CD4-positive, alpha-beta T cell treated with Interleukin-6 for 4 hours (primary cell): Measurements from ENCODE around the gene ZNF205.
"Not testable (repeated sequence)": the region's sequence is repeated elsewhere in the genome, so short reads cannot be mapped to it uniquely, and the experiment has no call there.

Experiments
- DNase-seq: peaks from one replicate; pipeline ENCODE4 v3.0.0-alpha.2; 2020; ENCODE audit warnings: mixed read lengths

The ZNF205 gene

DNA sequence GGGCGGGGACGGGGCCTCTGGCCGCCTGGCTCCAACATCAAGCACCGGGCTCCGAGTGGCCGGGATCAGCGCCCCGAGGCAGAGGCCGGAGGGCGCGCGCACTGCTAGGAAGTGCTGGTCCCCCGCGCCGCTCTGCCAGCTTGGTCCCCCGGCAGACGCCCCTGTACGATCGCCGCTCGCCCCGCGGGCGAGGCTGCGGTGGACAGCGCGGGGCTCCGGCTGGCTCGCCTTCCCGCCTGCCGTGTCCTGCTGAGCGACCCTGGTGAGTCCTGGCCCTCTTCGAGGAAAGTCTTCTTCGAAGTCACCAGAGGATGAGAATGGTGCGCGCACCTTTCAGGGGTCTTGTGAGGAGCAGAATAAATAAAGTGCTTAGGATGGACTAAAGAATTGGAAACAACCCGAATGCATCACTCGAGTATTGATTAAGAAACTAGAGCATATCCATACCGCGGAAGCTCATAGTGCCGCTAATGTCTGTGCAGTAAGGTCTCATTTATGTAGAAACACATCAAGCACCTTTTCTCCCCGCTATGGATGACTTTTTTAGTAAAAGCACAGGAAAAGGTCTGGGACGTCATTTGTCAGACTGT, 22.8 kb downstream of the ZNF205 start:
- DNase-seq, result no peak

DNA sequence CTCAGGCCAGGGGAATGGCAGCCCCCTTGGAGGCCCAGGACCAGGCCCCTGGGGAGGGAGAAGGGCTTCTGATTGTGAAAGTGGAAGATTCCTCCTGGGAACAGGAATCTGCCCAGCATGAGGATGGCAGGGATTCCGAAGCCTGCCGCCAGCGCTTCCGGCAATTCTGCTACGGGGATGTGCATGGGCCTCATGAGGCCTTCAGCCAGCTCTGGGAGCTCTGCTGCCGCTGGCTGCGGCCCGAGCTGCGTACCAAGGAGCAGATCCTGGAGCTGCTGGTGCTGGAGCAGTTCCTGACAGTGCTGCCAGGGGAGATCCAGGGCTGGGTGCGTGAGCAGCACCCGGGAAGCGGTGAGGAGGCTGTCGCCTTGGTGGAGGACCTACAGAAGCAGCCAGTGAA, 24.9 kb downstream of the ZNF205 start:
- DNase-seq, result no peak

DNA sequence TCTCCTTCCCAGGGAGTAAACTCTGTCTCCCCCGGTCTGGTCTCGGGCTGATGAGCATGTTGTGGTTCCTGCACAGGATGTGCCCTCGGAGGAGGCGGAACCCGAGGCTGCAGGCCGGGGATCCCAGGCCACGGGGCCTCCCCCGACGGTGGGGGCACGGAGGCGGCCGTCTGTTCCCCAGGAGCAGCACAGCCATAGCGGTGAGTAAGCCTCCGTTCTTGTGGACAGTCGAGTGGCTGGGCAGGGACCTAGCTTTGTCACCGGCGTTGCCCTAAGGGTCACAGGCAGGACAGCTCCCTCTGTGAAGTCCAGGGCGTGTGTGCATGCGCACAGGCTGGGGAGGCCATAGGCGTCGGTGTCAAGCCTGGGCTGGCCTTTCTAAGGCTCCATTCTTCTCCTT, 26.0 kb downstream of the ZNF205 start:
- no peak for DNase-seq

DNA sequence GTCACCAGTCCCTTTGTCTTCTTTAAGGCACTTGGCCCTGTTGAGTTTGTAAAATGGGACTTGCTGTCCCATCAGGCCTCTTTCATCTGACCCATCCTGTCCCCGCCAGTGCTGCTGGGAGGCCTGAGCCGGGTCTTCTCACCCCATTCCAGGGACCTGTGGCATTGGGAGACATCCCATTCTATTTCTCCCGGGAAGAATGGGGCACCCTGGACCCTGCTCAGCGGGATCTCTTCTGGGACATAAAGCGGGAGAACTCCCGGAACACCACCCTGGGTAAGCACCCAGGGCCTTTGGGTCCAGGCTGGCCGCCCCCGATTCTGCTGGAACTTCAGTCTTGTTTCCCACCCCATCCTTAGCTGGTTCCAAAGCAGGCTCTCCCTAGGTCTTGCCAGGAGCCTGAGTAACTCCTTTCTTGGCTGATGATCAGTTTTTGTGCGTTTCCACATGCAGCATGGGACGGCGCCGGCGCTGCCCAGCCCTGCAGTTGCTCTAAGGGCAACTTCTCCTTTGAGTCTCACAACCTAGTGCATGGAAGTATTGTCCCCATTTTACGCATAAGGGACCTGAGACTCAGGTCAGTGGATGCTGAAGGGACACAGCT, 26.5 kb downstream of the ZNF205 start:
- no peak for DNase-seq

DNA sequence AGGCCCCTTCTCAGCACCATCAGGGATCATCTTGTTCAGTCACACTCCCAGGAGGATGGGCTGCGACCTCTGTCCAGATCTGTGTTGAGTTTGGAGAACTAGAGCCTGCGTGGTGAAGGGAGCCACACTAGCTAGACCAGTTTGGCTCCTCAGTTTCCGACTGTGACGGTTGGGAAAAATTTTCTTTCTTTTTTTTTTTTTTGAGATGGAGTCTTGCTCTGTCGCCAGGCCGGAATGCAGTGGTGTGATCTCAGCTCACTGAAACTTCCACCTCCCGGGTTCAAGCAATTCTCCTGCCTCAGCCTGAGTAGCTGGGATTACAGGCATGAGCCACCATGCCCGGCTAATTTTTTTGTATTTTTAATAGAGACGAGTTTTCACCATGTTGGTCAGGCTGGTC, 27.2 kb downstream of the ZNF205 start:
- not testable (repeated sequence) for DNase-seq

DNA sequence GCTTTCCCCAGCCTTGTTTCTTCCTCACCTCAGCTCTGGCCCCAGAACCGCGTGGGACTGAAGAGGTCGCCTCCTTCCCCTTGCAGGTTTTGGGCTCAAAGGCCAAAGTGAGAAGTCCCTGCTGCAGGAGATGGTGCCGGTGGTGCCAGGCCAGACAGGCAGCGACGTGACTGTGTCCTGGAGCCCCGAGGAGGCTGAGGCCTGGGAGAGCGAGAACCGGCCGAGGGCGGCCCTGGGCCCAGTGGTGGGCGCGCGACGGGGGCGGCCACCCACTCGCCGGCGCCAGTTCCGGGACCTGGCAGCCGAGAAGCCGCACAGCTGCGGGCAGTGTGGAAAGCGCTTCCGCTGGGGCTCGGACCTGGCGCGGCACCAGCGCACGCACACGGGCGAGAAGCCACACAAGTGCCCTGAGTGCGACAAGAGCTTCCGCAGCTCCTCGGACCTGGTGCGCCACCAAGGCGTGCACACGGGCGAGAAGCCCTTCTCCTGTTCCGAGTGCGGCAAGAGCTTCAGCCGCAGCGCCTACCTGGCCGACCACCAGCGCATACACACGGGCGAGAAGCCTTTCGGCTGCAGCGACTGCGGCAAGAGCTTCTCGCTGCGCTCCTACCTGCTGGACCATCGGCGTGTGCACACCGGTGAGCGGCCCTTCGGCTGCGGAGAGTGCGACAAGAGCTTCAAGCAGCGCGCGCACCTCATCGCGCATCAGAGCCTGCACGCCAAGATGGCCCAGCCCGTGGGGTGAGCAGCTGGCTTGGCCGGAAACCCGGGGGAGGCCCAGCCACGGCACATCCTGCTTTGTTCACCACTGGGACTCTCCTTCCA, 28.4 kb downstream of the ZNF205 start:
- DNase-seq, result no peak

DNA sequence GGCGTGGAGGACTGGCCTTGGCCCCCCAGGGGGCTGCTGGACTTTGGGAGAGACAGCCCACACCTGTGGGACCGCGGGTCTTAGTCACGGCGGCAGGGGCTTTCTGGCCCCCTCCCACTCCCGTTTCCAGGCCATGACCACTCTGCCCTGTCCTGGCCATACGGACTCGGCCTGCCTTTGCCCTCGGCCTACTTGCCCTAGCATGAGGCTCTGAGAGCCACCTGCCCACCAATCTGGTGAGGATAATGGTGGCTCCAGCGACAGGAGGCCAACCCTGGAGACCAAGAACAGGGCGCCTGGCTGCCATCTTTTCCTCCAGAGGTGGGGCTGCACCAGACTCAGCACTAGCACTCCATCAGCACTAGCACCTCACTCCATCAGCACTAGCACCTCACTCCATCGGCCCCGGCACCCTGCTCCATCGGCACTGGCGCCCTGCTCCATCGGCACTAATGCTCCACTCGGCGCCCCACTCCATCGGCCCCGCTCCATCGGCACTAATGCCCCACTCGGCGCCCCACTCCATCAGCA, 29.5 kb downstream of the ZNF205 start:
- DNase-seq, result no peak

DNA sequence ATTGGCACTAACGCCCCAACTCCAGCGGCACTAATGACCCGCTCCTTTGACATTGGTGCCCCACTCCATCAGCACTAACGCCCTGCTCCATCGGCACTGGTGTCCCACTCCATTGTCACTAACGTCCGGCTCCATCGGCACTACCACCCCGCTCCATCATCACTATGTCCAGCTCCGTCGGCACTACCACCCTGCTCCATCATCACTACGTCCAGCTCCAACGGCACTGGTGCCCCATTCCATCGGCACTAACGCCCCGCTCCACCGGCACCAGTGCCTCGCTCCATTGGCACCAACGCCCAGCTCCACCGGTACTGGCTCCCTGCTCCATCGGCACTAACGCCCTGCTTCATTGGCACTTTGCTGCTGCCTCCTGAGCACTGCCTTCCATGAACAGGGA, 29.9 kb downstream of the ZNF205 start:
- no peak for DNase-seq

DNA sequence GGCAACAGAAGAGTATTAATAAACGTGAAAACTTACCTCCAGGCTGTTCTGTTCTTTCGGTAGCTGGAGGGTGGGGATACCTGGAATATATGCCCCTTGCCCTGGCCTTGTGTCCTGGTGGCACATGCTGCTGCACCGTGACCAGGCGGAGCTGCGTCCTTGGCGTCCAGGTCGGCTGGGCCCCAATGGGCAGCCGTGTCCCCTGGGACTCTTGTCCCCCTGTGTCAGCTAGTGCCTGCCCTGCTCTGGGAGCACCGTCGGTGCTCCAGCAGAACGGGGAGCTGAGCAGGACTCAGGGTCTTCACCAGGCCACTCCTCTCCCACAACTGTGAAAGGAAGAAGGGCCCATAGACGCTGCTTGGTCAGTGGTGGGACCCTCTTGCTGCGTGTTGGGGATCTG, 30.4 kb downstream of the ZNF205 start:
- no peak for DNase-seq

DNA sequence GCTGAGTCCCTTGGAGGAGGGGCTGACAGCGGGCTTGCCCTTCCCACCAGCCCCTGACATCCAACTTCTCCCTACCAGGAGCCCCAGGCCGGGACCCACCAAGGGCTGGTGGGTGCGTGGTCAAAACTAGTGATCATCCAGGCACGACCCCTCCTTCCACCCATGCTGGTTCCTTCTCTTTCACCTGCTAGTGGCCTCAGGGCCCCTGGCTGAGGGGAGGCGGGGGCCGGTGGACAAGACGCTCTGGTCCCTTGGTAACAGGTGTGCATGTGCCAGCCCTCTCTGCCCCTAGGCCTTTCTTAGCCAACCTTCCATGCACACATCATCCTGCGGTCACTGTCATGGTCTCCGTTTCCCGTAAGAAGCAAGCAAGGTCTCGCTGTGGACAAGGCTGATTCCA, 30.8 kb downstream of the ZNF205 start:
- no peak for DNase-seq

DNA sequence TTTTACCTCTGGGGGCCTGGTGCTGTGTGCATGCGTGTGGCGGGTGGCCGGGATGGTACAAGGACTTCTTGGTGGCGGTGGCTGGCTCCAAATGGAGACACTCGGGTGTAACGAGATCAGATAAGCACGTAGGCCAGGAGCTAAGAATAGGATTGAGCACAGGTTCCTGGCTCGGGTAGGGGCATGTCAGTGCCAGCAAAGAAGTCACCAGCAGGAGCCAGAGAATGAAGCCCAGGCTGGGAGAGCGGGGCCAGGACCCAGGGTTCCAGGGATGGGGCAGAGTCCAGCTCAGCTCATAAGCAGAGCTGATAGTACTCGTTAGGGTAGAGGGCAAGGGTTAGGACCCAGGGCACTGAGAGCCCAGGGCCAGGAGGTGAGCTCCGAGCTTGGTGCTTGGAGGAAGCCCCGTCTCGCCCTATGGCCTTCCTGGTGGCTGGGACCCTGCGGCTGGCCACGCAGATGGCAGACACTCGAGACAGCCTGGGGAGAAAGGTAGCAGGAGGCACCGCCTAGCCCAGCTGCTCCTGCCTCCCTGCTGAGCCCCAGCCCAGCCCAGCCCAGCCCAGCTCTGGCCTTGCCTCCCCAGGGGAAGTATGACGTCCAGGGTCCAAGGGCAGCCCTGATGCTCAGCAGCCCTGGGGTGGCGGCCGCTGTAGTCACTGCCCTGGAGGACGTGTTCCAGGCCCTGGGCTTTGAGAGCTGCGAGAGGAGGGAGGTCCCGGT, 31.4 kb downstream of the ZNF205 start:
- DNase-seq, result no peak

DNA sequence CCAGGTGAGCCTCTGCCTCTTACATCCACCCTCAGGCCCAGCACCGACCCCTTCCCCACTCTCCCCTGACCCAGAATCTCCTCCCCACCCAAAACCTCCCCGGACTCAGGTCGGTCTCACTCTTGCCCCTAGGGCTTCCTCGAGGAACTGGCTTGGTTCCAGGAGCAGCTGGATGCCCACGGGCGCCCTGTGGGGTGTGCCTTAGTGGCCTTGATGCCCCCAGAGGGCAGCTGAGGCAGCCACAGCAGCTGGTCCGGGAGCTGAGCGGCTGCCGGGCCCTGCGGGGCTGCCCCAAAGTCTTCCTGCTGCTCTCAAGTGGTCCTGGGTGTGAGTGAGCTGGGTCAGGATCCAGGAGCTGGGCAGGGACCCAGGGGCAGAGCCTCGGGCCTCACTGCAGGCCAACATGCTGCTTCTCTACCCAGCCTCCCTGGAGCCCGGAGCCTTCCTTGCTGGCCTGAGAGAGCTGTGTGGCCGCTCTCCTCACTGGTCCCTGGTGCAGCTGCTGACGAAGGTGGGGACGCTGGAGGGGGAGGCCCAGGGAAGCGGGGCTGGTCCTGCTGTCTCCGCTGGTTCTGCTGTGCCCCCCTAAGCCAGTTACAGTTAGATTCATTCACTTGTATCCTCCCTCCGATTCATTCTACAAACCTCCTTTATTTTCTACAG, 32.1 kb downstream of the ZNF205 start:
- DNase-seq, result no peak

DNA sequence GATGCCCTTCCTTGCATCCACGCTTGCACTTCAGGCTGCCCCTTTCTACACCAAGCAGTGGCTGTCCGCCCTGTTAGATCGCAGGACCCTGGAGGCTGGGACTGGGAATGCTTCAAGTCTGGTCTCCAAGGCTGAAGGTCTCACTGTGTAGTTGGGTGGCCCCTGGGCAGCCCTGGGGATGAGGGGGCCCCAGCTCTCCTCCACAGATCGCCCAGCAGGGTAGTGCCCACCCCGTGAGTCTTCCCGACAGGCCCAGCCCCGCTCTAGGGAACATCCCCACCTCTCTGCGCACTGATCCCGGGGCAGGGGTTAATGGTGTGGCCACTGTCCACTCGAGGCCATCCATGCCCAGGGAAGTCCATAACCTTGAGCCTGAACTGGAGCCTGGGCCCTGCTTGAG, 32.8 kb downstream of the ZNF205 start:
- no peak for DNase-seq

DNA sequence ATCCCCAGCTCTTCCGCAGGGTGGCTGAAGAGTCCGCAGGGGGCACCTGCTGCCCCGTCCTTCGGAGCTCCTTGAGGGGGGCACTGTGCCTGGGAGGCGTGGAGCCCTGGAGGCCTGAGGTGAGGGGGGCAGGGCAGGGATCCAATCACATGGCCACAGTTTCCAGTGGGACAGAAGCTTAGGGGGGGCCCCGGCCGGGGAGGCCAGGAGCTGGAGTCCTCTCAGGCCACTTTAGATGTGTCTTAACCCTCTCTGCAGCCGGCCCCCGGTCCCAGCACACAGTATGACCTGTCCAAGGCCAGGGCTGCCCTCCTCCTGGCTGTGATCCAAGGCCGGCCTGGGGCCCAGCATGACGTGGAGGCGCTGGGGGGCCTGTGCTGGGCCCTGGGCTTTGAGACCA, 33.3 kb downstream of the ZNF205 start:
- DNase-seq, result no peak

DNA sequence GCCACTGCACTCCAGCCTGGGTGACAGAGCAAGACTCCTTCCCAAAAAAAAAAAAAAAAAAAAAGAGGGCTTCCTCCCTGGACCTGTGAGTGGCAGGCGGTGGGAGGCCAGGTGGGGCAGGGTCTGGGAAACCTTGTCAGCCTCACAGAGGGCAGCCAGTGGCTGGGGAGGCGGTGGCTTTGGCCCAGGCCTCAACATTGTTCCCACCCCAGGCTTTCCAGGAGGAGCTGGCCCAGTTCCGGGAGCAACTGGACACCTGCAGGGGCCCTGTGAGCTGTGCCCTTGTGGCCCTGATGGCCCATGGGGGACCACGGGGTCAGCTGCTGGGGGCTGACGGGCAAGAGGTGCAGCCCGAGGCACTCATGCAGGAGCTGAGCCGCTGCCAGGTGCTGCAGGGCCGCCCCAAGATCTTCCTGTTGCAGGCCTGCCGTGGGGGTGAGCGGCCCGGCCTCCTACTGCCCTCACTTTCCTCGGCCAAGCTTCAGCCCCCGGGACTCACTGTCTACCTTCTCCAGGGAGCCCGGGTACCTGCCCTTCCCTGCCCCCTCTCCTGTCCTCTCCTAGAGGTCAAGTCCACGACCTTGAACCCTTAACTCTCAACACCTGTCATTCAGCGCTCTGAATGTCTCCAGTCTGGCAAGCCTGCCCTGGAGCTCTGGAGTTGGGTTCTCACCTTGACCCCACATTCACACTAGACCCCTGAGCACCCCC, 34.8 kb downstream of the ZNF205 start:
- DNase-seq, result no peak

DNA sequence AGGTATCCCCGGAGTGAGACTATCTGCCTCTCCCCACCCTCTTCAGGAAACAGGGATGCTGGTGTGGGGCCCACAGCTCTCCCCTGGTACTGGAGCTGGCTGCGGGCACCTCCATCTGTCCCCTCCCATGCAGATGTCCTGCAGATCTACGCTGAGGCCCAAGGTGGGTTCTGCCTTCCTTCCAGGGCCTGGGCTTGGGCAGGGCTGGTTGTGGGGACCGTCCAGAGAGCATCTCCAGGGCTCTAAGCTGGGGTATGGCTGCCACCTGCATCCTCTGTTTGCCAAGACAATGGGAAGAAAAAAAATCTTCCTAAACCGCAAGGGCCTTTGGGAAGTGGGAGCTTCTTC, 35.3 kb downstream of the ZNF205 start:
- DNase-seq, result no peak

DNA sequence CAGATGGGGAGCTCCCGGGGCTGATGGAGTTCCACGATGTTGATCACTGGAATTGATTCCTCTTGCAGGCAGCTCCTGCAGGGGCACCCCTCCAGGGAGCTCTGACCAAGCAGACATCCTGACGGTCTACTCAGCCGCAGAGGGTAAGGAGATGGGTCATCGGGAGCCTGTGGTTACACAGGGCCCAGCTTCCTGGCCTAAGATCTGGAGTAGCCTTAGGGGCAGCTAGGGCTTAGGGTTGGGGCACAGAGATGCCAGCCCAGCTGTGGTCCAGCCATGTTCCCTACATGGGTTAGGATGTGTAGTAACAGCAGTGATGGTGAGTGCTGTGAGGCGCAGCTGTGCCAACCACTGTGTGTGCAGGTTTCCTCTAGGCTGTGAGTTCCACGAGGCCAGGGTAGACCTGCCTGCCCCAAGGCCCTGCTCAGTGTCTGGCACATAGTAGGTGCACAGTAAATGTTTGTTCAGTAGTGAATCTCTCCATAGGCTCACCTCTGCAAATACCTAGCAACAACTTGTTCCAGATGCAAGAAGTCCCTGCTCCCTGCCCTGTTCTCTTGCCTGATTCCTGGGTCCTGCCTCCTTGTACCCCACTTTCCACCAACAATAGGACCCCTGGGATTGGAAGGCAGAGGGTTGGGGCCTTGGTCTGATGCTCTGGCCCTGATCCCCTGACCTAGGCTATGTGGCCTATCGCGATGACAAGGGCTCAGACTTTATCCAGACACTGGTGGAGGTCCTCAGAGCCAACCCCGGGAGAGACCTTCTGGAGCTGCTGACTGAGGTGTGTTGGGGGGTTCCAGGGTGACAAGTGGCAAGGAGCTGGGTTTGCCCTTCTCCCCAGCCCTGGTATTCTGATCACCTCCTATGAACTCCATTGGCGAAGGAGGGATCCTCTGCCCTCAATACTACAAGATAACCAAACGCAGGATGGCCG, 36.1 kb downstream of the ZNF205 start:
- no peak for DNase-seq

DNA sequence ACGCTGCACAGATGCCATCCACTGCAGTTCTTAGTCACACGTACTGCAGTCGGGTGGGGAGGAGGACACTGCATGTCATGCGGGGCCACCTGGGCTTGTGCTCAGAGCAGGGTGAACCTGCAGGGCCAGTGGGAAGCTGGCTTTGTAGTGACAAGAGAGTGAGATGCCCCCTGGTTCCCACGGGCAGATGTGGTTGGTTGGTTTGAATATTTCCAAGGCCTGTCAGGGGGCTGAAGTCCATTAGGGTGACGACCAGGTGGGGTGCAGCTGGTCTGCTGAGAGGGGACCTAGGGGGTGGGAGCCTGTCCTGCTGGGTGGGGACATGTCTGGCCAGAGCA, 36.8 kb downstream of the ZNF205 start:
- DNase-seq, result no peak

DNA sequence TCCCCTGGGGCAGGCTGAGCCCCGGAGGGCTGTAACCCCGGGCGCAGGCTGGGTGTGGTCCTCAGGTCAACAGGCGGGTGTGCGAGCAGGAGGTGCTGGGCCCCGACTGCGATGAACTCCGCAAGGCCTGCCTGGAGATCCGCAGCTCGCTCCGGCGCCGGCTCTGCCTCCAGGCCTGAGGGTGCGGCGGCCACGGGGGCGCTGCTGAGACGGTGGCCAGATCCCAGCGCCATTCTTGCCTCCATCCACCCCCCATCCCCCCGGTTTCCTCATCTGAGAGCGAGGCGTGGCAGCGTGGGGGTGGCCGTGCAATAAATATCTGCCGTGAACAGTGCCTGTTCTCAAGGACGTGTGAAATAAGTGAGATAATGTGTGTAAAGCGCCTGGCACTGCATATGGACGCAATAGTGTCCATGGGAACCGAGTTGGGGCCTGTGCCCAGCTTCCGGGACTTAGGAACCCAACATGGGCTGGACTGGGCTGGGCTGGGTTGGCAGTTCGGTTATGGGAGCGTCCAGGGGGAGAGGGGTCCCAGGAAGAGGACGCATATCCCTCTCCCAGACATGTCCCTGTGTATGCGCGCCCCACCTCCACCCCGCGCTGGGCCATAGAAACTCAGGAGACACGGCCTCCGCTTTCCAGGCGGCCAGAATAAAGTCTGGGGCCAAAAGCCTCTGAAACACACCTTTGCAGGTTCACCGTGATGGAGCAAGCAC, 37.4 kb downstream of the ZNF205 start:
- DNase-seq, result peak; percentile 63
